Esophagus muscularis mucosa (tissue), 4 donors: Measurements from ENCODE around the gene CPNE5.

Experiments
- CTCF ChIP-seq, 3 experiments: fragments of 200-600 bp in 2 of 3; fragments of 450-650 bp in 1 of 3; sonication (generic) in 2 of 3; IDR thresholded peaks; one replicate each; pipeline ENCODE4 v1.5.1; 2017 to 2019; ENCODE audit warnings: antibody characterized with exemption in 3 of 3, mild to moderate bottlenecking in 2 of 3, moderate library complexity in 1 of 3
- EP300 ChIP-seq: sonication (generic); formaldehyde crosslinking; IDR thresholded peaks from one replicate; pipeline ENCODE4 v1.6.1; 2017; ENCODE audit warnings: antibody characterized with exemption
- POLR2A ChIP-seq: fragments of 450-650 bp; IDR thresholded peaks from one replicate; pipeline ENCODE4 v1.6.1; 2017; ENCODE audit warnings: antibody characterized with exemption, moderate library complexity, mild to moderate bottlenecking, low read depth
- POLR2AphosphoS5 ChIP-seq, 2 donors: sonication (generic); formaldehyde crosslinking; IDR thresholded peaks; one replicate each; pipeline ENCODE4 v1.6.1; 2017; ENCODE audit warnings: antibody characterized with exemption in 2 of 2

DNA sequence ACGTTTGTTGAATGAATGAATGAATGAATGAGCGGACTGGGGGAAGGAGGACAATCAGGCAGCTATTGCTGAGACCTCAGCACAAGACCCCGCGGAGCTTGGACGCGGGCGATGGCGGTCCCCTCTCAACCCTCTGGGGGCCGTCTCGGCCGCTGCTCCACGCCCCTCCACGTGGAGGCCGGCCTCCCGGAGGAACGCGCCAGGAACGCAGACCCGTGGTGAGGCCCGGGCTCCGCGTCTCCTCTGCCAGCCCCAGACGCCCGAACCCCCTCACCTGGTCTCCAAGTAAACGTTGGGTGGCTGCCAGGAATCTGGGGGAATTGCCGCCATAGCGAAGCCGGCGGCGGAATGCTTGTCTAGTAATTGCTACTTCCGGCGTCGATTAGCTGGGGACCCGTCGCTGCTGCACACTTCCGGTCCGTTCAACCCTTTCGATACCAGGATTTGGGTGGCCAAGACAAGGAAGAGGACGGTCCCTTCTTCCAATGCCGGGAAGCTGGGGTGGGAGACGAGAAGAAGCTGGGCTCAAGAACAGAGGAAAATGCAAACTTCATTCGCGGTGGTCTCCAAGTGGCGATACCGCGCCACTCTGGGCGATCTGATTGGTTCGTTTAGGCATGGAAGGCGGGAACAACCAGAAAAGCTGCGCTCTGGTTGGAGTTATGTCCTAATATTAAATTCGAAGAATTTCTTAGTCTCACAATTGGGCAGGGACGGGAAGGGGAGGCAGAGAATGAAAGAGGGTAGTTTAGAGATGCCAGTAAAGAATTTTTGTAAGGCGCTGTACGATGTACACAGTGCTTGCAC is 35.4 kb upstream of the CPNE5 start, which contains the start of gene PPIL1:
- TF ChIP-seq CTCF (IDR thresholded peaks at IDR 0.05) (no peak), POLR2A (no peak), POLR2AphosphoS5 (IDR thresholded peaks at IDR 0.05) (peak; percentile 63 to 77), EP300 (no peak)
